ENCODE data around the gene SCTR. TPM values are rescaled to one million over a fixed set of nuclear protein-coding genes. Genes with fewer than 3 reads are reported as not detected.

Gene SCTR
- total and polyA plus RNA-seq, 2 of the 8 experiments (the other 6 are each of a cell fraction or from before 2014, with no cell fraction given): 0.15 TPM; not detected in 1

- TF ChIP-seq TBP (IDR thresholded peaks at IDR 0.05; ENCODE audit: low read depth, low read length): no peak
- TF ChIP-seq EGR1 (IDR thresholded peaks at IDR 0.05; ENCODE audit: borderline replicate concordance, low read depth, low read length): no peak
- no peak for TF ChIP-seq TEAD4 (IDR thresholded peaks at IDR 0.05; ENCODE audit: low read depth, low read length)
- no peak for TF ChIP-seq SIX5 (IDR thresholded peaks at IDR 0.05; ENCODE audit: low read depth, low read length)
- TF ChIP-seq, protein P1, sequence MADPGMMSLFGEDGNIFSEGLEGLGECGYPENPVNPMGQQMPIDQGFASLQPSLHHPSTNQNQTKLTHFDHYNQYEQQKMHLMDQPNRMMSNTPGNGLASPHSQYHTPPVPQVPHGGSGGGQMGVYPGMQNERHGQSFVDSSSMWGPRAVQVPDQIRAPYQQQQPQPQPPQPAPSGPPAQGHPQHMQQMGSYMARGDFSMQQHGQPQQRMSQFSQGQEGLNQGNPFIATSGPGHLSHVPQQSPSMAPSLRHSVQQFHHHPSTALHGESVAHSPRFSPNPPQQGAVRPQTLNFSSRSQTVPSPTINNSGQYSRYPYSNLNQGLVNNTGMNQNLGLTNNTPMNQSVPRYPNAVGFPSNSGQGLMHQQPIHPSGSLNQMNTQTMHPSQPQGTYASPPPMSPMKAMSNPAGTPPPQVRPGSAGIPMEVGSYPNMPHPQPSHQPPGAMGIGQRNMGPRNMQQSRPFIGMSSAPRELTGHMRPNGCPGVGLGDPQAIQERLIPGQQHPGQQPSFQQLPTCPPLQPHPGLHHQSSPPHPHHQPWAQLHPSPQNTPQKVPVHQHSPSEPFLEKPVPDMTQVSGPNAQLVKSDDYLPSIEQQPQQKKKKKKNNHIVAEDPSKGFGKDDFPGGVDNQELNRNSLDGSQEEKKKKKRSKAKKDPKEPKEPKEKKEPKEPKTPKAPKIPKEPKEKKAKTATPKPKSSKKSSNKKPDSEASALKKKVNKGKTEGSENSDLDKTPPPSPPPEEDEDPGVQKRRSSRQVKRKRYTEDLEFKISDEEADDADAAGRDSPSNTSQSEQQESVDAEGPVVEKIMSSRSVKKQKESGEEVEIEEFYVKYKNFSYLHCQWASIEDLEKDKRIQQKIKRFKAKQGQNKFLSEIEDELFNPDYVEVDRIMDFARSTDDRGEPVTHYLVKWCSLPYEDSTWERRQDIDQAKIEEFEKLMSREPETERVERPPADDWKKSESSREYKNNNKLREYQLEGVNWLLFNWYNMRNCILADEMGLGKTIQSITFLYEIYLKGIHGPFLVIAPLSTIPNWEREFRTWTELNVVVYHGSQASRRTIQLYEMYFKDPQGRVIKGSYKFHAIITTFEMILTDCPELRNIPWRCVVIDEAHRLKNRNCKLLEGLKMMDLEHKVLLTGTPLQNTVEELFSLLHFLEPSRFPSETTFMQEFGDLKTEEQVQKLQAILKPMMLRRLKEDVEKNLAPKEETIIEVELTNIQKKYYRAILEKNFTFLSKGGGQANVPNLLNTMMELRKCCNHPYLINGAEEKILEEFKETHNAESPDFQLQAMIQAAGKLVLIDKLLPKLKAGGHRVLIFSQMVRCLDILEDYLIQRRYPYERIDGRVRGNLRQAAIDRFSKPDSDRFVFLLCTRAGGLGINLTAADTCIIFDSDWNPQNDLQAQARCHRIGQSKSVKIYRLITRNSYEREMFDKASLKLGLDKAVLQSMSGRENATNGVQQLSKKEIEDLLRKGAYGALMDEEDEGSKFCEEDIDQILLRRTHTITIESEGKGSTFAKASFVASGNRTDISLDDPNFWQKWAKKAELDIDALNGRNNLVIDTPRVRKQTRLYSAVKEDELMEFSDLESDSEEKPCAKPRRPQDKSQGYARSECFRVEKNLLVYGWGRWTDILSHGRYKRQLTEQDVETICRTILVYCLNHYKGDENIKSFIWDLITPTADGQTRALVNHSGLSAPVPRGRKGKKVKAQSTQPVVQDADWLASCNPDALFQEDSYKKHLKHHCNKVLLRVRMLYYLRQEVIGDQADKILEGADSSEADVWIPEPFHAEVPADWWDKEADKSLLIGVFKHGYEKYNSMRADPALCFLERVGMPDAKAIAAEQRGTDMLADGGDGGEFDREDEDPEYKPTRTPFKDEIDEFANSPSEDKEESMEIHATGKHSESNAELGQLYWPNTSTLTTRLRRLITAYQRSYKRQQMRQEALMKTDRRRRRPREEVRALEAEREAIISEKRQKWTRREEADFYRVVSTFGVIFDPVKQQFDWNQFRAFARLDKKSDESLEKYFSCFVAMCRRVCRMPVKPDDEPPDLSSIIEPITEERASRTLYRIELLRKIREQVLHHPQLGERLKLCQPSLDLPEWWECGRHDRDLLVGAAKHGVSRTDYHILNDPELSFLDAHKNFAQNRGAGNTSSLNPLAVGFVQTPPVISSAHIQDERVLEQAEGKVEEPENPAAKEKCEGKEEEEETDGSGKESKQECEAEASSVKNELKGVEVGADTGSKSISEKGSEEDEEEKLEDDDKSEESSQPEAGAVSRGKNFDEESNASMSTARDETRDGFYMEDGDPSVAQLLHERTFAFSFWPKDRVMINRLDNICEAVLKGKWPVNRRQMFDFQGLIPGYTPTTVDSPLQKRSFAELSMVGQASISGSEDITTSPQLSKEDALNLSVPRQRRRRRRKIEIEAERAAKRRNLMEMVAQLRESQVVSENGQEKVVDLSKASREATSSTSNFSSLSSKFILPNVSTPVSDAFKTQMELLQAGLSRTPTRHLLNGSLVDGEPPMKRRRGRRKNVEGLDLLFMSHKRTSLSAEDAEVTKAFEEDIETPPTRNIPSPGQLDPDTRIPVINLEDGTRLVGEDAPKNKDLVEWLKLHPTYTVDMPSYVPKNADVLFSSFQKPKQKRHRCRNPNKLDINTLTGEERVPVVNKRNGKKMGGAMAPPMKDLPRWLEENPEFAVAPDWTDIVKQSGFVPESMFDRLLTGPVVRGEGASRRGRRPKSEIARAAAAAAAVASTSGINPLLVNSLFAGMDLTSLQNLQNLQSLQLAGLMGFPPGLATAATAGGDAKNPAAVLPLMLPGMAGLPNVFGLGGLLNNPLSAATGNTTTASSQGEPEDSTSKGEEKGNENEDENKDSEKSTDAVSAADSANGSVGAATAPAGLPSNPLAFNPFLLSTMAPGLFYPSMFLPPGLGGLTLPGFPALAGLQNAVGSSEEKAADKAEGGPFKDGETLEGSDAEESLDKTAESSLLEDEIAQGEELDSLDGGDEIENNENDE (IDR thresholded peaks at IDR 0.05; ENCODE audit: insufficient replicate concordance, low read length): no peak
- TF ChIP-seq JUN (IDR thresholded peaks at IDR 0.05; ENCODE audit: low read depth, low read length): no peak
- TF ChIP-seq MAFK (IDR thresholded peaks at IDR 0.05; ENCODE audit: low read depth, low read length): no peak
Observed at GRCh38 chr2:119453972-119454593, 70.2 kb downstream of the SCTR start (continued).

Measured in H1 (cell line).